ENCODE measurements around the gene TLK2. TPM values are rescaled to one million over a fixed set of nuclear protein-coding genes. Genes with fewer than 3 reads are reported as not detected.

TLK2 gene
- total RNA-seq, 4 donors from 2014 or later: 45.8 to 78.1 (median 54.1) TPM

DNA sequence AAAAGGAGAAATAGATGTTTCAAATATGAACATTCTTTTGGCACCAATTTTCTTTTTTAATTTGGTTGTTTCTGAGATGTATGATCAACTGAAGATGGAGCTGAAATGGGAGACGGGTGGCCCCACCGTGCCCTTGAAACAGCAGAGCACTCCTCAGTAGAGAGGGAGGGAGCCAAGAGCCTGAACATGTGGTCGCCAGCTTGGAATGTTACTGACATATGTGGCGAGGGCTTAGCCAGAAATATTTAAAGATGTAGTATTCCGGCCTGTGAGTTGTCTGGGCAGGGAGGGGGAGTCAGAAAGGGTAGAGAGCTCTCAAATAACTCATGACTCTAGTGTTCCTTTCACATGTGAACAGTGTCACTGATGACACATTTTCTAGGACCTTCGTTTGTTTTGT is 135.5 kb downstream of the TLK2 start:
- Histone ChIP-seq H3K9me3 (no peaks in the 10 kb centered on the region), H3K4me1 (no peaks in the 10 kb centered on the region), H3K27ac (no peak overlapping the region), H3K36me3 (peaks cover 15% of the 10 kb centered on the region in 2 donors), H3K27me3 (no peaks in the 10 kb centered on the region), H3K4me3 (replicated peaks in 1 of 3) (no peak overlapping the region)
- DNase-seq: no peak
- WGBS, 2 donors: 76 to 78% methylated on average over 6 of the region's 6 CpGs
- TF ChIP-seq POLR2A (IDR thresholded peaks at IDR 0.05): no peak
- TF ChIP-seq, protein P1, sequence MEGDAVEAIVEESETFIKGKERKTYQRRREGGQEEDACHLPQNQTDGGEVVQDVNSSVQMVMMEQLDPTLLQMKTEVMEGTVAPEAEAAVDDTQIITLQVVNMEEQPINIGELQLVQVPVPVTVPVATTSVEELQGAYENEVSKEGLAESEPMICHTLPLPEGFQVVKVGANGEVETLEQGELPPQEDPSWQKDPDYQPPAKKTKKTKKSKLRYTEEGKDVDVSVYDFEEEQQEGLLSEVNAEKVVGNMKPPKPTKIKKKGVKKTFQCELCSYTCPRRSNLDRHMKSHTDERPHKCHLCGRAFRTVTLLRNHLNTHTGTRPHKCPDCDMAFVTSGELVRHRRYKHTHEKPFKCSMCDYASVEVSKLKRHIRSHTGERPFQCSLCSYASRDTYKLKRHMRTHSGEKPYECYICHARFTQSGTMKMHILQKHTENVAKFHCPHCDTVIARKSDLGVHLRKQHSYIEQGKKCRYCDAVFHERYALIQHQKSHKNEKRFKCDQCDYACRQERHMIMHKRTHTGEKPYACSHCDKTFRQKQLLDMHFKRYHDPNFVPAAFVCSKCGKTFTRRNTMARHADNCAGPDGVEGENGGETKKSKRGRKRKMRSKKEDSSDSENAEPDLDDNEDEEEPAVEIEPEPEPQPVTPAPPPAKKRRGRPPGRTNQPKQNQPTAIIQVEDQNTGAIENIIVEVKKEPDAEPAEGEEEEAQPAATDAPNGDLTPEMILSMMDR (IDR thresholded peaks at IDR 0.05): no peak
- intact Hi-C loops (cut with DNase I): no loop called here

DNA sequence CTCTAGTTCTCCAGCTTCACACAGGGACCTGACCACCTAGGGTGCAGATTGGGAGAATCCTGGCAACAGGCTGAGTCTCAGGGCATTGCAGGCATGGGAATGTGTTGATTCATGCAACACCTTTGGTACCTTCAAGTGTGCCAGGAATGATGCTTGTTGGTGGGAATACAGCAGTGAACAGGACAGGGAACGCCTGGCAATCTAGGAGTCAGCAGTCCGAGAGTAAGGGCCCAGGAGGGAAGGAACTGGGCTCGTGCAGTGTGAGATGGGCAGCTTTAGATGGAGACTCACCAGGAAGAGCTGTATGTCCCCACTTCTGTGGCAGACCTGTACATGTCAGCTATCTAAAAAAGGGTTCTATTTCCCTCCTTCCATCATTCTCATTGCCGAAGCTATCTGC is 136.9 kb downstream of the TLK2 start:
- Histone ChIP-seq H3K27ac (no peak overlapping the region), H3K9me3 (no peaks in the 10 kb centered on the region), H3K4me1 (no peaks in the 10 kb centered on the region), H3K36me3 (peaks cover 3 to 8% of the 10 kb centered on the region in 2 donors), H3K27me3 (no peaks in the 10 kb centered on the region), H3K4me3 (replicated peaks in 1 of 3) (no peak overlapping the region)
- 88 to 92% methylated on average over 4 of the region's 4 CpGs for WGBS, 2 donors
- DNase-seq: no peak
- intact Hi-C loops (cut with DNase I): no loop called here
- TF ChIP-seq, protein P1 (IDR thresholded peaks at IDR 0.05): no peak

DNA sequence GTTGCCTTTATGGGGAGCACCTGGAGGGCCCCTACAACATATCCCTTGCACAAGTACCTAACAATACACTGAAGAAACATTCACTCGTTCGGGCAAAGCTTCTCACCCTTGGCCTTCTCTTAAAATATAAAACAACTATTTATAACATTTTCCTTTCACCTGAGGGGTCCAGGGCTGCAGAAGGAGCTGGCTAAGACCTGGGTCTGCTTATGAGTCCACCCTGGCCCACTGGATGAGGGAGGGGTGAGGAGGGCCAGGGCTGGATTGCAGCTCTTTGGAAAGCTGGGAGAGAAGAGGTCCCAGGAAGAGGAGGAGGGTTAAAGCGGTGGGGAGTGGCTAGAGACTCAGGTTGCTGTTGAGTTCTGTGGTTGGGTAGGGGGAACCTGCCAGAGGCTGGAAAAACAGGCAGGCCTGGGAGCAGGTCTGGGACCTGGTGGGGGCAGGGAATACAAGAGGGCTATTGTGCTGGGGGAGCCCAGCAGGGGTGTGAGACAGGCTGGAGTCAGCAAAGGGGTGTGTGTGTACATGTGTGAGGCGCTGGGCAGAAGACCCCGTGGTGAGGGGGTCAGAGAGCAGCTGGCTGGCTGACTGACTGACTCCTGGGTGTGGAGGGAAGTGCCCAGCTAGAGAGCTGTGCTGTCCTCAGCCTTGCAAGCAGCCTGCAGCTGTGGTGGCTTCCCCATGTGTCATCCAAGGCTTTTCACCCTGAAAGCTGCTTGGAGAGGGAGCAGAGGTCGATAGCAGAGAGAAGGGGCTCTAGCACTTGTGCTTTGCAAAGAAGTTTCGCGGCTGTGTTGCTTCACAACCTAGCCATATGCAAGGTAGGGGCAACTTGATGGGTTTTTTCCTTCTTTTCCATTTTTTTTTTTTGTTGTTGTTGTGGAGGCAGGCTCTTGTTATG is 138.6 kb downstream of the TLK2 start:
- no peak overlapping the region for H3K27ac ChIP-seq
- H3K9me3 ChIP-seq: no peaks in the 10 kb centered on the region
- peaks cover 0 to 4% of the 10 kb centered on the region in 2 donors for H3K36me3 ChIP-seq
- no peaks in the 10 kb centered on the region for H3K27me3 ChIP-seq
- TF ChIP-seq, protein P1 (IDR thresholded peaks at IDR 0.05): no peak
- no peak for TF ChIP-seq POLR2A (IDR thresholded peaks at IDR 0.05)
- H3K4me1 ChIP-seq: no peaks in the 10 kb centered on the region
- DNase-seq: no peak
- intact Hi-C loops (cut with DNase I): no loop called here
- H3K4me3 ChIP-seq (replicated peaks in 1 of 3): no peak overlapping the region
- WGBS, 2 donors: 63 to 69% methylated on average over 8 of the region's 8 CpGs

DNA sequence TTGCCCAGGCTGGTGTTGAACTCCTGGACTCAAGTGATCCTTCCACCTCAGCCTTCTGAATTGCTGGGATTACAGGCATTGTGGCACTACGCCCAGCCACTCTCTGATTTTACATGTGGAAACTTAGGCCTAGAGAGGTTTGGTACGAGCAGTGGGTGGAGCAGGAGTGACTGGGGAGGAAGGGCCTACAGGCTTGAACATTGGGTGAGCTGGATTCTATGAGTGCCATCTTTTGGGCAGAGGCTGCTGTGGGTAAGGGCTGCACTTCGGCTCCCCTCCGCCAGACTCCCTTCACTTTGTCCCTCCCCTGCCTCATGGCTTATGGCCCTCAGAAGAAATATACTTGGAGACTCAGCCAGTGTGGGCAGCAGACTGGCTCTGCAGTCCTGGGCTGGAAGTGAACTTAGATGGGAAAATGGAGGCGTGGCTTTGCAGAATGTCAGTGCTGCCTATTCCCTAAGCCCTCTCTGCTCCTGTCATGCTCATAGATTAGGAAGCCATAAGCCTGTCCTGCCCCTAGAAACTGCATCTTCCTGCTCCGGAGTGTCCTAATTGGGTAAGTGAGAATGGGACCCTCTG is 139.4 kb downstream of the TLK2 start:
- TF ChIP-seq, protein P1 (IDR thresholded peaks at IDR 0.05): no peak
- TF ChIP-seq POLR2A (IDR thresholded peaks at IDR 0.05): no peak
- 69 to 81% methylated on average over 6 of the region's 6 CpGs for WGBS, 2 donors
- intact Hi-C loops (cut with DNase I): no loop called here
- H3K9me3 ChIP-seq: no peaks in the 10 kb centered on the region
- no peak for DNase-seq
- no peaks in the 10 kb centered on the region for H3K27me3 ChIP-seq
- no peak overlapping the region for H3K4me3 ChIP-seq (replicated peaks in 1 of 3)
- peaks cover 0 to 4% of the 10 kb centered on the region in 2 donors for H3K36me3 ChIP-seq
- H3K27ac ChIP-seq: no peak overlapping the region
- no peaks in the 10 kb centered on the region for H3K4me1 ChIP-seq

All from thyroid gland (tissue), 4 donors.